H9 (cell line): ENCODE results near the gene TRH. TPM values are rescaled to one million over a fixed set of nuclear protein-coding genes. Genes with fewer than 3 reads are reported as not detected.

Experiments used
- DNase-seq: peaks from one replicate; pipeline ENCODE4 v3.0.0-alpha.2; 2017
- H2AFZ ChIP-seq: one replicate; pipeline ENCODE4 v1.6.1; 2013; ENCODE audit warnings: mild to moderate bottlenecking, low read length, control low read depth, moderate library complexity
- H2AK5ac ChIP-seq: 2 replicates; pipeline ENCODE4 v1.6.1; 2013; ENCODE audit warnings: low read length, control low read depth, mixed read lengths; ENCODE audit not compliant: insufficient read length
- H2BK120ac ChIP-seq: one replicate; pipeline ENCODE4 v1.6.1; 2013; ENCODE audit warnings: low read depth, mild to moderate bottlenecking, low read length, control low read depth, inconsistent platforms; ENCODE audit not compliant: poor library complexity, severe bottlenecking
- H2BK12ac ChIP-seq: 2 replicates; pipeline ENCODE4 v1.6.1; 2013; ENCODE audit warnings: low read length, control low read depth, mixed read lengths, low read depth; ENCODE audit not compliant: insufficient read length
- H2BK15ac ChIP-seq: 2 replicates; pipeline ENCODE4 v1.6.1; 2013; ENCODE audit warnings: low read depth, low read length, control low read depth
- H2BK20ac ChIP-seq: one replicate; pipeline ENCODE4 v1.6.1; 2013; ENCODE audit warnings: low read depth, mild to moderate bottlenecking, low read length, control low read depth, inconsistent platforms; ENCODE audit not compliant: poor library complexity, severe bottlenecking
- H2BK5ac ChIP-seq: 2 replicates; pipeline ENCODE4 v1.6.1; 2013; ENCODE audit warnings: low read length, control low read depth, mixed read lengths; ENCODE audit not compliant: insufficient read length
- H3K14ac ChIP-seq: 2 replicates; pipeline ENCODE4 v1.6.1; 2013; ENCODE audit warnings: low read length, control low read depth; ENCODE audit not compliant: insufficient read depth
- H3K18ac ChIP-seq: 2 replicates; pipeline ENCODE4 v1.6.1; 2013; ENCODE audit warnings: low read depth, mild to moderate bottlenecking, mixed read lengths, low read length, control low read depth; ENCODE audit not compliant: insufficient read length
- H3K23ac ChIP-seq: 2 replicates; pipeline ENCODE4 v1.6.1; 2013; ENCODE audit warnings: low read length, control low read depth, mixed read lengths, low read depth; ENCODE audit not compliant: insufficient read length
- H3K23me2 ChIP-seq: 2 replicates; pipeline ENCODE4 v1.6.1; 2013; ENCODE audit warnings: low read depth, mild to moderate bottlenecking, mixed read lengths, low read length, control low read depth; ENCODE audit not compliant: insufficient read length, poor library complexity, severe bottlenecking
- H3K27ac ChIP-seq: 2 replicates; pipeline ENCODE4 v1.5.1; 2013; ENCODE audit warnings: low read length, control low read depth, mixed read lengths, low read depth; ENCODE audit not compliant: insufficient read length
- H3K27me3 ChIP-seq: 2 replicates; pipeline ENCODE4 v1.6.1; 2013; ENCODE audit warnings: low read length, control low read depth, inconsistent platforms; ENCODE audit not compliant: insufficient read depth
- H3K4ac ChIP-seq: 2 replicates; pipeline ENCODE4 v1.6.1; 2013; ENCODE audit warnings: low read depth, mild to moderate bottlenecking, control low read depth, inconsistent platforms, low read length, moderate library complexity
- H3K4me1 ChIP-seq: 2 replicates; pipeline ENCODE4 v1.6.1; 2013; ENCODE audit warnings: low read length, control low read depth, inconsistent platforms; ENCODE audit not compliant: insufficient read depth
- H3K4me2 ChIP-seq: 2 replicates; pipeline ENCODE4 v1.6.1; 2013; ENCODE audit warnings: low read length, control low read depth, mixed read lengths; ENCODE audit not compliant: insufficient read length, insufficient read depth
- H3K56ac ChIP-seq: 2 replicates; pipeline ENCODE4 v1.6.1; 2013; ENCODE audit warnings: low read depth, mild to moderate bottlenecking, mixed read lengths, low read length, control low read depth; ENCODE audit not compliant: insufficient read length
- H3K79me1 ChIP-seq: 2 replicates; pipeline ENCODE4 v1.6.1; 2013; ENCODE audit warnings: low read depth, mild to moderate bottlenecking, moderate library complexity, low read length, control low read depth, inconsistent platforms; ENCODE audit not compliant: insufficient read depth, poor library complexity, severe bottlenecking
- H3K79me2 ChIP-seq: 2 replicates; pipeline ENCODE4 v1.6.1; 2013; ENCODE audit warnings: low read length, control low read depth, inconsistent platforms; ENCODE audit not compliant: insufficient read depth
- H3K9ac ChIP-seq: 2 replicates; pipeline ENCODE4 v1.6.1; 2013; ENCODE audit warnings: low read length, control low read depth, mixed read lengths; ENCODE audit not compliant: insufficient read length; ENCODE audit errors: extremely low read depth
- H3K9me3 ChIP-seq: one replicate; pipeline ENCODE4 v1.6.1; 2013; ENCODE audit warnings: low read depth, low read length, inconsistent platforms; ENCODE audit not compliant: control insufficient read depth
- H3T11ph ChIP-seq: one replicate; pipeline ENCODE4 v1.6.1; 2013; ENCODE audit warnings: mild to moderate bottlenecking, low read length, control low read depth, inconsistent platforms
- H4K20me1 ChIP-seq: one replicate; pipeline ENCODE4 v1.6.1; 2013; ENCODE audit not compliant: control insufficient read depth, insufficient read length, insufficient read depth
- H4K5ac ChIP-seq: 2 replicates; pipeline ENCODE4 v1.6.1; 2013; ENCODE audit warnings: low read depth, mild to moderate bottlenecking, mixed read lengths, low read length, control low read depth; ENCODE audit not compliant: insufficient read length
- H4K8ac ChIP-seq: replicated peaks from 2 replicates; pipeline ENCODE4 v1.6.1; 2013; ENCODE audit warnings: low read length, control low read depth, mixed read lengths, low read depth; ENCODE audit not compliant: insufficient read length
- H4K91ac ChIP-seq: 2 replicates; pipeline ENCODE4 v1.6.1; 2013; ENCODE audit warnings: low read depth, mild to moderate bottlenecking, moderate library complexity, mixed read lengths, low read length, control low read depth; ENCODE audit not compliant: insufficient read length
- H3K27ac Mint-ChIP-seq, 3 experiments: 2 replicates in 2 of 3; 3 replicates in 1 of 3; pipeline ENCODE4 v1.8.0; 2020 to 2021; ENCODE audit warnings: mixed read lengths in 3 of 3, mild to moderate bottlenecking in 1 of 3, moderate library complexity in 1 of 3
- H3K27me3 Mint-ChIP-seq: 2 replicates; pipeline ENCODE4 v1.8.0; 2021; ENCODE audit warnings: low read depth, mild to moderate bottlenecking, moderate library complexity, mixed read lengths
- H3K36me3 Mint-ChIP-seq, 3 experiments: 2 replicates in 2 of 3; 3 replicates in 1 of 3; pipeline ENCODE4 v1.8.0; 2020 to 2021; ENCODE audit warnings: low read depth in 3 of 3, mixed read lengths in 3 of 3; ENCODE audit not compliant: insufficient read depth in 1 of 3
- H3K4me1 Mint-ChIP-seq, 2 experiments: 2 replicates each; pipeline ENCODE4 v1.8.0; 2020; ENCODE audit warnings: mixed read lengths in 2 of 2
- H3K4me3 Mint-ChIP-seq, 2 experiments: 2 replicates in 1 of 2; 3 replicates in 1 of 2; pipeline ENCODE4 v1.8.0; 2020 to 2021; ENCODE audit warnings: mild to moderate bottlenecking in 2 of 2, mixed read lengths in 2 of 2, moderate library complexity in 1 of 2
- H3K9me3 Mint-ChIP-seq, 2 experiments: 2 replicates in 1 of 2; 3 replicates in 1 of 2; pipeline ENCODE4 v1.8.0; 2020; ENCODE audit warnings: mild to moderate bottlenecking in 2 of 2, mixed read lengths in 2 of 2, moderate library complexity in 1 of 2
- CTCF ChIP-seq: fragments of 200-600 bp; sonication (generic); conservative IDR thresholded peaks from 3 replicates; pipeline ENCODE4 v1.8.0; 2021; ENCODE audit warnings: antibody characterized with exemption, mild to moderate bottlenecking
- WGBS: extraction: QIAGEN DNeasy Blood & Tissue Kit; methylation state at CpG from one replicate; pipeline ENCODE4 v1.1.7; 2013; ENCODE audit warnings: missing lambda C conversion rate, low lambda C conversion rate, mixed read lengths; ENCODE audit not compliant: insufficient read length; ENCODE audit errors: extremely low coverage; 5-methylcytosine and 5-hydroxymethylcytosine counted together
- total RNA-seq: library from RNA; stranded (reverse); gene quantifications from 2 replicates; pipeline ENCODE4 v1.2.1, GENCODE V29; 2021

TRH gene
- total RNA-seq, 1 experiment from 2014 or later: not detected

GRCh38 chr3:129961141-129961541 is 13.4 kb upstream of the TRH start:
- Histone ChIP-seq H3T11ph (no peak overlapping the region), H2BK12ac (no peak overlapping the region), H4K5ac (no peak overlapping the region), H2BK20ac (no peak overlapping the region), H3K4me2 (no peak overlapping the region), H3K27ac (no peak overlapping the region), H3K14ac (no peak overlapping the region), H2BK15ac (no peak overlapping the region), H3K4ac (no peak overlapping the region), H3K27me3 (no peaks in the 10 kb centered on the region; the same call in 1 of the 2 replicates), H3K4me1 (no peaks in the 10 kb centered on the region), H3K23ac (no peak overlapping the region), H2AK5ac (no peak overlapping the region), H3K56ac (no peak overlapping the region), H4K91ac (no peak overlapping the region), H4K20me1 (no peaks in the 10 kb centered on the region), H2BK120ac (no peak overlapping the region), H3K18ac (no peak overlapping the region), H3K79me1 (no peaks in the 10 kb centered on the region), H2AFZ (no peak overlapping the region), H2BK5ac (no peak overlapping the region), H3K9me3 (no peaks in the 10 kb centered on the region), H3K9ac (no peak overlapping the region), H4K8ac (no peak overlapping the region), H3K23me2 (no peaks in the 10 kb centered on the region), H3K79me2 (no peaks in the 10 kb centered on the region)
- no peak for DNase-seq
- H3K27me3 Mint-ChIP-seq: peaks cover 69% of the 10 kb centered on the region
- H3K36me3 Mint-ChIP-seq: no peaks in the 10 kb centered on the region
- no peaks in the 10 kb centered on the region for H3K4me1 Mint-ChIP-seq
- H3K27ac Mint-ChIP-seq: no peak overlapping the region
- no peak for TF ChIP-seq CTCF
- H3K4me3 Mint-ChIP-seq: no peak overlapping the region
- no peaks in the 10 kb centered on the region for H3K9me3 Mint-ChIP-seq
- WGBS: no CpG with 5 or more reads among the region's 5 CpGs
